ENCODE measurements around the gene PTPRN2. TPM values are rescaled to one million over a fixed set of nuclear protein-coding genes. Genes with fewer than 3 reads are reported as not detected.

PTPRN2 gene
- total and polyA plus RNA-seq, 2 of the 13 experiments (the other 11 are each of a cell fraction or from before 2014, with no cell fraction given): 2.5 to 24.2 TPM

GRCh38 chr7:157587805-157588560, 999.6 kb downstream of the PTPRN2 start:
- ChIA-PET CTCF (ENCODE audit: low intra/inter-chr PET ratio, low total read pairs) (no interaction called here), POLR2A (no interaction called here)
- no TSS peak for BruUV-seq (replicated peaks)
- H3K79me2 ChIP-seq (ENCODE audit: insufficient read depth, low read length): no peaks in the 10 kb centered on the region
- TF ChIP-seq SYNCRIP (IDR thresholded peaks at IDR 0.05; ENCODE audit: insufficient read depth, low read depth, low read length): no peak
- TF ChIP-seq NFRKB (IDR thresholded peaks at IDR 0.05): no peak
- TF ChIP-seq ZBTB21 (CRISPR knock-in tag; IDR thresholded peaks at IDR 0.05): no peak
- no peak for TF ChIP-seq NCOA1 (CRISPR knock-in tag; IDR thresholded peaks at IDR 0.05)
- TF ChIP-seq PHF8 (CRISPR knock-in tag; IDR thresholded peaks at IDR 0.05): no peak
- no peak for TF ChIP-seq ZNF530 (CRISPR knock-in tag; IDR thresholded peaks at IDR 0.05; ENCODE audit: low read depth)
- TF ChIP-seq MAZ (IDR thresholded peaks at IDR 0.05; ENCODE audit: borderline replicate concordance, low read depth, low read length): no peak
- TF ChIP-seq MAZ (CRISPR knock-in tag; IDR thresholded peaks at IDR 0.05; ENCODE audit: low read depth): no peak
- TF ChIP-seq, protein P1, sequence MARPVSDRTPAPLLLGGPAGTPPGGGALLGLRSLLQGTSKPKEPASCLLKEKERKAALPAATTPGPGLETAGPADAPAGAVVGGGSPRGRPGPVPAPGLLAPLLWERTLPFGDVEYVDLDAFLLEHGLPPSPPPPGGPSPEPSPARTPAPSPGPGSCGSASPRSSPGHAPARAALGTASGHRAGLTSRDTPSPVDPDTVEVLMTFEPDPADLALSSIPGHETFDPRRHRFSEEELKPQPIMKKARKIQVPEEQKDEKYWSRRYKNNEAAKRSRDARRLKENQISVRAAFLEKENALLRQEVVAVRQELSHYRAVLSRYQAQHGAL (CRISPR knock-in tag; IDR thresholded peaks at IDR 0.05; ENCODE audit: not compliant biosample characterization): no peak
- TF ChIP-seq TOE1 (CRISPR knock-in tag; IDR thresholded peaks at IDR 0.05): no peak
- TF ChIP-seq ZNF350 (CRISPR knock-in tag; IDR thresholded peaks at IDR 0.05; ENCODE audit: borderline replicate concordance, low read depth): no peak
- no peak for TF ChIP-seq SKIL (CRISPR knock-in tag; IDR thresholded peaks at IDR 0.05; ENCODE audit: borderline replicate concordance)
- TF ChIP-seq NR2C2 (CRISPR knock-in tag; IDR thresholded peaks at IDR 0.05; ENCODE audit: borderline replicate concordance): no peak
- H4K20me1 ChIP-seq (ENCODE audit: insufficient read depth, low read length): no peaks in the 10 kb centered on the region
- intact Hi-C loops (cut with micrococcal nuclease; ENCODE audit: unreplicated experiment): no loop called here
- no peaks in the 10 kb centered on the region for H3K9me3 ChIP-seq (ENCODE audit: low read length)
- no peaks in the 10 kb centered on the region for H3K36me3 ChIP-seq (replicated peaks in 1 of 2; ENCODE audit: control insufficient read depth in 1 of 2, insufficient read depth in 2 of 2, low read length in 2 of 2)
- no peak overlapping the region for H3K27ac ChIP-seq (ENCODE audit: extremely low read length, insufficient read depth, low read length)
- no peaks in the 10 kb centered on the region; the same call in 1 of the 2 replicates for H3K4me1 ChIP-seq (ENCODE audit: insufficient read depth, low read length)
- ATAC-seq (no peak), FAIRE-seq (no peak), DNase-seq (ENCODE audit: low spot score) (no peak)
- H3K27me3 ChIP-seq (ENCODE audit: control insufficient read depth in 1 of 2, insufficient read depth in 2 of 2, low read length in 2 of 2): peaks cover 3 to 55% of the 10 kb centered on the region in 2 experiments
- WGBS (ENCODE audit: low lambda C conversion rate): 54% methylated on average over 24 of the region's 34 CpGs
- in situ Hi-C loops (cut with HindIII; ENCODE audit: extremely low pct_ligation_motif_present, low pct_unique_long_range_greater_than_20kb): no loop called here
- H3K4me2 ChIP-seq (ENCODE audit: low read depth, low read length): no peak overlapping the region
- no peak overlapping the region for H2AFZ ChIP-seq (ENCODE audit: low read length)
- no peak overlapping the region for H3K4me3 ChIP-seq (replicated peaks in 1 of 3; ENCODE audit: insufficient read depth in 1 of 3, low read depth in 2 of 3, low read length in 3 of 3)
- no peak overlapping the region for H3K9ac ChIP-seq (ENCODE audit: insufficient read depth, low read depth, low read length)
